IMR-90 (cell line): ENCODE data around the gene AGAP1. TPM values are rescaled to one million over a fixed set of nuclear protein-coding genes. Genes with fewer than 3 reads are reported as not detected.

Experiments used
- ATAC-seq: fragments of 200-7000 bp; cut with Tn5 transposase; 2 replicates; pipeline ENCODE4 v1.9.1; 2020; ENCODE audit warnings: low read depth, mild to moderate bottlenecking, moderate library complexity
- BruUV-seq: library from RNA; stranded (reverse); fragments of 400-500 nt; replicated peaks from 2 replicates; lab custom pipeline; 2021; lab: Mats Ljungman, UMichigan
- CTCF ChIA-PET: fragments of 300-600 bp; formaldehyde crosslinking; extraction: SDS; loops from one replicate; lab custom pipeline; 2021; ENCODE audit warnings: antibody characterized with exemption; lab: Yijun Ruan, JAX
- POLR2A ChIA-PET: fragments of 300-600 bp; sonication (Branson Sonifier 250); formaldehyde crosslinking; loops from one replicate; lab custom pipeline; 2022; ENCODE audit warnings: antibody characterized with exemption; ENCODE audit not compliant: unreplicated experiment; lab: Charles Lee
- DNase-seq: peaks from one replicate; pipeline ENCODE4 v3.0.0; 2013
- H2AFZ ChIP-seq: replicated peaks from 2 replicates; pipeline ENCODE3; 2013; ENCODE audit warnings: low read length, mild to moderate bottlenecking; ENCODE audit not compliant: poor library complexity
- H2AK5ac ChIP-seq: 2 replicates; pipeline ENCODE4 v1.6.1; 2013; ENCODE audit warnings: low read depth, low read length, inconsistent platforms
- H2AK9ac ChIP-seq: replicated peaks from 2 replicates; pipeline ENCODE3; 2013; ENCODE audit warnings: mild to moderate bottlenecking, low read depth, low read length, moderate library complexity; ENCODE audit not compliant: poor library complexity
- H2BK120ac ChIP-seq: 2 replicates; pipeline ENCODE4 v1.6.1; 2013; ENCODE audit warnings: low read depth, low read length, inconsistent platforms
- H2BK15ac ChIP-seq: 3 replicates; pipeline ENCODE4 v1.6.1; 2013; ENCODE audit warnings: low read depth, low read length, inconsistent platforms
- H2BK20ac ChIP-seq: 2 replicates; pipeline ENCODE4 v1.6.1; 2013; ENCODE audit warnings: low read depth, mild to moderate bottlenecking, inconsistent platforms, low read length, moderate library complexity
- H2BK5ac ChIP-seq: 2 replicates; pipeline ENCODE4 v1.6.1; 2013; ENCODE audit warnings: mild to moderate bottlenecking, low read depth, low read length, inconsistent platforms; ENCODE audit not compliant: poor library complexity, severe bottlenecking
- H3K14ac ChIP-seq: replicated peaks from 2 replicates; pipeline ENCODE4 v1.6.1; 2013; ENCODE audit warnings: low read depth, low read length, inconsistent platforms
- H3K18ac ChIP-seq: 2 replicates; pipeline ENCODE4 v1.6.1; 2013; ENCODE audit warnings: low read depth, low read length, control low read depth
- H3K23ac ChIP-seq: 2 replicates; pipeline ENCODE4 v1.6.1; 2013; ENCODE audit warnings: low read depth, low read length, inconsistent platforms
- H3K27ac ChIP-seq: 2 replicates; pipeline ENCODE4 v1.5.1; 2013; ENCODE audit warnings: mild to moderate bottlenecking, control low read depth, low read length; ENCODE audit not compliant: insufficient read depth
- H3K27me3 ChIP-seq: 2 replicates; pipeline ENCODE4 v1.6.1; 2013; ENCODE audit warnings: low read length; ENCODE audit not compliant: control insufficient read depth, insufficient read depth
- H3K36me3 ChIP-seq: 2 replicates; pipeline ENCODE4 v1.6.1; 2013; ENCODE audit warnings: low read length, mixed read lengths; ENCODE audit not compliant: control insufficient read depth, insufficient read depth
- H3K4ac ChIP-seq: 2 replicates; pipeline ENCODE4 v1.6.1; 2013; ENCODE audit warnings: low read depth, low read length, inconsistent platforms
- H3K4me1 ChIP-seq: 2 replicates; pipeline ENCODE4 v1.6.1; 2013; ENCODE audit warnings: low read length, mixed read lengths; ENCODE audit not compliant: control insufficient read depth, insufficient read depth
- H3K4me2 ChIP-seq: 2 replicates; pipeline ENCODE4 v1.6.1; 2013; ENCODE audit warnings: low read depth, mild to moderate bottlenecking, control low read depth, low read length, moderate library complexity
- H3K4me3 ChIP-seq: 2 replicates; pipeline ENCODE4 v1.5.1; 2013; ENCODE audit warnings: low read depth, mild to moderate bottlenecking, control low read depth, low read length, moderate library complexity; ENCODE audit not compliant: insufficient read depth
- H3K56ac ChIP-seq: 2 replicates; pipeline ENCODE4 v1.6.1; 2013; ENCODE audit warnings: low read length, inconsistent platforms; ENCODE audit not compliant: insufficient read depth; ENCODE audit errors: extremely low read depth
- H3K79me1 ChIP-seq, 2 experiments: 2 replicates each; pipeline ENCODE4 v1.6.1; 2013; ENCODE audit warnings: low read length in 2 of 2, inconsistent platforms in 1 of 2, low read depth in 1 of 2
- H3K9ac ChIP-seq: 2 replicates; pipeline ENCODE4 v1.6.1; 2013; ENCODE audit warnings: low read depth, low read length, control low read depth
- H3K9me1 ChIP-seq: 2 replicates; pipeline ENCODE4 v1.6.1; 2013; ENCODE audit warnings: low read length, inconsistent platforms; ENCODE audit not compliant: insufficient read depth
- H3K9me3 ChIP-seq: 2 replicates; pipeline ENCODE4 v1.6.1; 2013; ENCODE audit warnings: low read length; ENCODE audit not compliant: control insufficient read depth, insufficient read depth
- H4K20me1 ChIP-seq: 2 replicates; pipeline ENCODE4 v1.6.1; 2013; ENCODE audit warnings: low read length, inconsistent platforms; ENCODE audit not compliant: insufficient read depth
- H4K5ac ChIP-seq: 2 replicates; pipeline ENCODE4 v1.6.1; 2013; ENCODE audit warnings: mild to moderate bottlenecking, low read depth, low read length, control low read depth
- H4K8ac ChIP-seq, 2 experiments: 2 replicates each; pipeline ENCODE4 v1.6.1; 2013; ENCODE audit warnings: low read depth in 2 of 2, low read length in 2 of 2, control low read depth in 1 of 2, inconsistent platforms in 1 of 2
- H4K91ac ChIP-seq: 2 replicates; pipeline ENCODE4 v1.6.1; 2013; ENCODE audit warnings: low read depth, low read length, inconsistent platforms; ENCODE audit not compliant: insufficient read depth
- BHLHE40 ChIP-seq: fragments of 150-350 bp; IDR thresholded peaks from 2 replicates; pipeline ENCODE4 v1.6.1; 2016; ENCODE audit warnings: mild to moderate bottlenecking, low read depth, low read length
- CEBPB ChIP-seq: IDR thresholded peaks from 2 replicates; pipeline ENCODE4 v1.6.1; 2012; ENCODE audit warnings: low read depth, low read length, improper control_type of control experiment
- CHD1 ChIP-seq: IDR thresholded peaks from 2 replicates; pipeline ENCODE4 v1.6.1; 2012; ENCODE audit warnings: low read depth, low read length, improper control_type of control experiment
- FOS ChIP-seq: fragments of 150-350 bp; IDR thresholded peaks from 2 replicates; pipeline ENCODE4 v1.6.1; 2016; ENCODE audit warnings: low read depth, low read length
- MAFK ChIP-seq: IDR thresholded peaks from 2 replicates; pipeline ENCODE4 v1.6.1; 2012; ENCODE audit warnings: low read depth, low read length, improper control_type of control experiment
- MAZ ChIP-seq: IDR thresholded peaks from 2 replicates; pipeline ENCODE4 v1.6.1; 2012; ENCODE audit warnings: low read depth, mild to moderate bottlenecking, low read length, improper control_type of control experiment, moderate library complexity, borderline replicate concordance
- MXI1 ChIP-seq: IDR thresholded peaks from 2 replicates; pipeline ENCODE4 v1.6.1; 2012; ENCODE audit warnings: low read depth, mild to moderate bottlenecking, low read length, moderate library complexity, borderline replicate concordance
- NFE2L2 ChIP-seq: fragments of 150-350 bp; IDR thresholded peaks from 2 replicates; pipeline ENCODE4 v1.6.1; 2016; ENCODE audit warnings: low read depth, mild to moderate bottlenecking, low read length
- POLR2A ChIP-seq: IDR thresholded peaks from 2 replicates; pipeline ENCODE4 v1.6.1; 2012; ENCODE audit warnings: mild to moderate bottlenecking, low read depth, low read length
- RAD21 ChIP-seq: IDR thresholded peaks from 2 replicates; pipeline ENCODE4 v1.6.1; 2012; ENCODE audit warnings: low read length, improper control_type of control experiment
- RCOR1 ChIP-seq: IDR thresholded peaks from 2 replicates; pipeline ENCODE4 v1.6.1; 2012; ENCODE audit warnings: mild to moderate bottlenecking, low read length, improper control_type of control experiment; ENCODE audit not compliant: insufficient replicate concordance
- RFX5 ChIP-seq: IDR thresholded peaks from 2 replicates; pipeline ENCODE4 v1.8.0; 2012; ENCODE audit warnings: low read depth, mild to moderate bottlenecking, low read length, moderate library complexity
- SMC3 ChIP-seq: fragments of 150-350 bp; IDR thresholded peaks from 2 replicates; pipeline ENCODE4 v1.6.1; 2016; ENCODE audit warnings: low read depth, mild to moderate bottlenecking, antibody characterized with exemption, low read length, moderate library complexity
- WGBS, 2 experiments: methylation state at CpG; one replicate each; pipeline versions ENCODE4 v1.1.5 to v1.1.7; 2013; ENCODE audit warnings: missing lambda C conversion rate in 2 of 2; ENCODE audit not compliant: insufficient read length in 1 of 2; ENCODE audit errors: extremely low coverage in 2 of 2; 5-methylcytosine and 5-hydroxymethylcytosine counted together
- dilution Hi-C: fragments of 300-500 bp; cut with HindIII; formaldehyde crosslinking; loops from one replicate; pipeline ENCODE4 v1.14.3; 2018; ENCODE audit warnings: low sequenced_read_pairs; ENCODE audit not compliant: unreplicated experiment
- in situ Hi-C: fragments of 300-500 bp; cut with MboI; formaldehyde crosslinking; loops from 3 replicates; pipeline ENCODE4 v1.14.3; 2019; ENCODE audit warnings: low sequenced_read_pairs, inconsistent platforms, mixed read lengths
- intact Hi-C: fragments of 100-400 bp; cut with micrococcal nuclease; formaldehyde crosslinking; loops from 2 replicates; pipeline ENCODE4 v1.10.0; 2022
- polyA plus RNA-seq, 3 experiments: library from polyadenylated mRNA; depleted of rRNA; stranded (reverse); fragments of >200 nt; gene quantifications; 2 replicates each; pipeline ENCODE4 v1.2.3, GENCODE V29; 2012; ENCODE audit warnings: low replicate concordance in 1 of 3
- total RNA-seq: library from RNA; depleted of rRNA; stranded (reverse); fragments of >200 nt; gene quantifications from 2 replicates; pipeline ENCODE4 v1.2.3, GENCODE V29; 2012
- TF ChIP-seq, protein P1 (sequence below): fragments of 150-350 bp; IDR thresholded peaks from 2 replicates; pipeline ENCODE4 v1.6.1; 2016; ENCODE audit warnings: low read depth, mild to moderate bottlenecking, low read length, moderate library complexity, borderline replicate concordance
- TF ChIP-seq, protein P2 (sequence below): conservative IDR thresholded peaks from 2 replicates; pipeline ENCODE4 v1.5.1; 2012; ENCODE audit warnings: mild to moderate bottlenecking, low read depth, low read length, improper control_type of control experiment
- TF ChIP-seq, protein P3 (sequence below): fragments of 150-350 bp; IDR thresholded peaks from 2 replicates; pipeline ENCODE4 v1.6.1; 2017; ENCODE audit warnings: mild to moderate bottlenecking, antibody characterized with exemption, low read length, low read depth

AGAP1 gene
- total and polyA plus RNA-seq, 2 of the 4 experiments (the other 2 are of a cell fraction), result 15.1 to 16.4 TPM

DNA sequence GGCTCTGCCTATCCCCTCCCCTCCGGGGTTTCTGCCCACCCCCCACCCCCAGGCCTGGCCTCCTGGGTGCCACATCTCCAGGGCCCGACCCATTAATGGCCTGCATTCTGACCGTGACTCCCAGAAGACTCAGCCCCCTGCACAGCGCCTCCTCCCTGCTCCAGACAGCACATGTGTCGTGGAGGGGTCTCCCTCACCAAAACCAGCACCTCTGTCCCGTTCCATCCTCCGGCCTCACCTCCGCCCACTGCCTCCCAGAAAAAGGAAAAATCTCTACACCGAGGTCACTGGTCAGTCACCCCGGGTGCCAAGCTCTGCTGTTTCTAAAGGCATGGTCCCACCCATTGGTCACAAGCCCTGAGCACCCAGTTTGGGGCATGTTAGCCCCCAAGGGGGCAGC lies 609.1 kb downstream of the AGAP1 start:
- H3K79me1 ChIP-seq, result no peaks in the 10 kb centered on the region
- in situ Hi-C loops, result no loop called here
- H3K9ac ChIP-seq, result no peak overlapping the region
- no peaks in the 10 kb centered on the region; the same call in 1 of the 2 replicates for H3K9me1 ChIP-seq
- H3K27ac ChIP-seq, result no peak overlapping the region
- POLR2A ChIA-PET, result no interaction called here
- BruUV-seq, result no TSS peak
- no peak overlapping the region for H2BK20ac ChIP-seq
- H3K4me2 ChIP-seq, result no peak overlapping the region
- no peaks in the 10 kb centered on the region for H3K4me1 ChIP-seq
- H4K20me1 ChIP-seq, result no peaks in the 10 kb centered on the region
- TF ChIP-seq, protein P1, sequence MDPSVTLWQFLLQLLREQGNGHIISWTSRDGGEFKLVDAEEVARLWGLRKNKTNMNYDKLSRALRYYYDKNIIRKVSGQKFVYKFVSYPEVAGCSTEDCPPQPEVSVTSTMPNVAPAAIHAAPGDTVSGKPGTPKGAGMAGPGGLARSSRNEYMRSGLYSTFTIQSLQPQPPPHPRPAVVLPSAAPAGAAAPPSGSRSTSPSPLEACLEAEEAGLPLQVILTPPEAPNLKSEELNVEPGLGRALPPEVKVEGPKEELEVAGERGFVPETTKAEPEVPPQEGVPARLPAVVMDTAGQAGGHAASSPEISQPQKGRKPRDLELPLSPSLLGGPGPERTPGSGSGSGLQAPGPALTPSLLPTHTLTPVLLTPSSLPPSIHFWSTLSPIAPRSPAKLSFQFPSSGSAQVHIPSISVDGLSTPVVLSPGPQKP, result no peak
- TF ChIP-seq RCOR1 (no peak), POLR2A (no peak), CHD1 (no peak), MAFK (no peak), RFX5 (no peak), MAZ (no peak), FOS (no peak), SMC3 (no peak), RAD21 (no peak), CEBPB (no peak), MXI1 (no peak), BHLHE40 (no peak), NFE2L2 (no peak)
- TF ChIP-seq, protein P2, sequence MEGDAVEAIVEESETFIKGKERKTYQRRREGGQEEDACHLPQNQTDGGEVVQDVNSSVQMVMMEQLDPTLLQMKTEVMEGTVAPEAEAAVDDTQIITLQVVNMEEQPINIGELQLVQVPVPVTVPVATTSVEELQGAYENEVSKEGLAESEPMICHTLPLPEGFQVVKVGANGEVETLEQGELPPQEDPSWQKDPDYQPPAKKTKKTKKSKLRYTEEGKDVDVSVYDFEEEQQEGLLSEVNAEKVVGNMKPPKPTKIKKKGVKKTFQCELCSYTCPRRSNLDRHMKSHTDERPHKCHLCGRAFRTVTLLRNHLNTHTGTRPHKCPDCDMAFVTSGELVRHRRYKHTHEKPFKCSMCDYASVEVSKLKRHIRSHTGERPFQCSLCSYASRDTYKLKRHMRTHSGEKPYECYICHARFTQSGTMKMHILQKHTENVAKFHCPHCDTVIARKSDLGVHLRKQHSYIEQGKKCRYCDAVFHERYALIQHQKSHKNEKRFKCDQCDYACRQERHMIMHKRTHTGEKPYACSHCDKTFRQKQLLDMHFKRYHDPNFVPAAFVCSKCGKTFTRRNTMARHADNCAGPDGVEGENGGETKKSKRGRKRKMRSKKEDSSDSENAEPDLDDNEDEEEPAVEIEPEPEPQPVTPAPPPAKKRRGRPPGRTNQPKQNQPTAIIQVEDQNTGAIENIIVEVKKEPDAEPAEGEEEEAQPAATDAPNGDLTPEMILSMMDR, result no peak
- TF ChIP-seq, protein P3, sequence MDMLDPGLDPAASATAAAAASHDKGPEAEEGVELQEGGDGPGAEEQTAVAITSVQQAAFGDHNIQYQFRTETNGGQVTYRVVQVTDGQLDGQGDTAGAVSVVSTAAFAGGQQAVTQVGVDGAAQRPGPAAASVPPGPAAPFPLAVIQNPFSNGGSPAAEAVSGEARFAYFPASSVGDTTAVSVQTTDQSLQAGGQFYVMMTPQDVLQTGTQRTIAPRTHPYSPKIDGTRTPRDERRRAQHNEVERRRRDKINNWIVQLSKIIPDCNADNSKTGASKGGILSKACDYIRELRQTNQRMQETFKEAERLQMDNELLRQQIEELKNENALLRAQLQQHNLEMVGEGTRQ, result no peak
- no peak overlapping the region for H3K4me3 ChIP-seq
- 100% methylated on average over 1 of the region's 10 CpGs; no CpG with 5 or more reads in 1 of the 2 experiments for WGBS, 2 experiments
- H3K23ac ChIP-seq, result no peak overlapping the region
- no peak overlapping the region for H3K56ac ChIP-seq
- ATAC-seq, result no peak
- no peak overlapping the region for H2AK9ac ChIP-seq
- H3K14ac ChIP-seq, result no peak overlapping the region
- no peak overlapping the region for H2BK120ac ChIP-seq
- H2BK5ac ChIP-seq, result no peak overlapping the region
- no peak overlapping the region for H4K8ac ChIP-seq
- CTCF ChIA-PET, result no interaction called here
- dilution Hi-C loops, result no loop called here
- no peak overlapping the region for H2AFZ ChIP-seq
- H2AK5ac ChIP-seq, result no peak overlapping the region
- H2BK15ac ChIP-seq, result no peak overlapping the region
- H3K18ac ChIP-seq, result no peak overlapping the region
- H3K4ac ChIP-seq, result no peak overlapping the region
- 0 out of 2 replicates have a peak, but pooled peaks cover 3% of the 10 kb centered on the region for H3K36me3 ChIP-seq
- H3K9me3 ChIP-seq, result no peaks in the 10 kb centered on the region
- intact Hi-C loops, result no loop called here
- no peaks in the 10 kb centered on the region for H3K27me3 ChIP-seq
- H4K91ac ChIP-seq, result no peak overlapping the region
- DNase-seq, result no peak
- H4K5ac ChIP-seq, result no peak overlapping the region
